Measurements from ENCODE around the gene MYOG.

DNA sequence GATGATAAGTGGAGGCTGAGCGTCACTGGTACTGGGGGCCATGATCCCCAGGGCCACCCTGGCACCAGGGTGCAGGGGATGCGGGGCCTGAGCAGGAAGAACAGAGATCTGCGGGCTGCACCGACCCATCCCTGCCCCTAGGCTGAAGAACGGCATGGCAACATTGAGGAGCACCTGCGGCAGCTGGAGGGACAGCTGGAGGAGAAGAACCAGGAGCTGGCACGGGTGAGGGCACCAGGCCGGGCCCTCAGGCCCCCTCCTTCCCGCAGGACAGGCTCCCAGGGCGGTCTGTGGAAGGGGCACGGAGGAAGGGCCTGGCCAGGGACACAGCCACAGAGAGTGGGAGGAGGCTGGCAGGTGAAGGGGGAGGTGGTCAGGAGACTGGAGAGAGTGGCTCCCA is 37.7 kb downstream of the MYOG start:
- TF ChIP-seq, protein P1, sequence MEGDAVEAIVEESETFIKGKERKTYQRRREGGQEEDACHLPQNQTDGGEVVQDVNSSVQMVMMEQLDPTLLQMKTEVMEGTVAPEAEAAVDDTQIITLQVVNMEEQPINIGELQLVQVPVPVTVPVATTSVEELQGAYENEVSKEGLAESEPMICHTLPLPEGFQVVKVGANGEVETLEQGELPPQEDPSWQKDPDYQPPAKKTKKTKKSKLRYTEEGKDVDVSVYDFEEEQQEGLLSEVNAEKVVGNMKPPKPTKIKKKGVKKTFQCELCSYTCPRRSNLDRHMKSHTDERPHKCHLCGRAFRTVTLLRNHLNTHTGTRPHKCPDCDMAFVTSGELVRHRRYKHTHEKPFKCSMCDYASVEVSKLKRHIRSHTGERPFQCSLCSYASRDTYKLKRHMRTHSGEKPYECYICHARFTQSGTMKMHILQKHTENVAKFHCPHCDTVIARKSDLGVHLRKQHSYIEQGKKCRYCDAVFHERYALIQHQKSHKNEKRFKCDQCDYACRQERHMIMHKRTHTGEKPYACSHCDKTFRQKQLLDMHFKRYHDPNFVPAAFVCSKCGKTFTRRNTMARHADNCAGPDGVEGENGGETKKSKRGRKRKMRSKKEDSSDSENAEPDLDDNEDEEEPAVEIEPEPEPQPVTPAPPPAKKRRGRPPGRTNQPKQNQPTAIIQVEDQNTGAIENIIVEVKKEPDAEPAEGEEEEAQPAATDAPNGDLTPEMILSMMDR (optimal IDR thresholded peaks at IDR 0.05 in 1 of 3, IDR thresholded peaks at IDR 0.05 in 1 of 3, conservative IDR thresholded peaks at IDR 0.05 in 1 of 3; ENCODE audit: extremely low read depth in 1 of 3, insufficient read depth in 2 of 3, low read length in 3 of 3), result no peak
- no peak for TF ChIP-seq EZH2 (IDR thresholded peaks at IDR 0.05; ENCODE audit: low read length)
